Measurements from ENCODE around the gene KISS1R.
"Not testable (repeated sequence)": the region's sequence is repeated elsewhere in the genome, so short reads cannot be mapped to it uniquely, and the experiment has no call there.

Gene KISS1R

GRCh38 chr19:890831-891230 is 26.3 kb upstream of the KISS1R start:
- TF ChIP-seq, protein P1, sequence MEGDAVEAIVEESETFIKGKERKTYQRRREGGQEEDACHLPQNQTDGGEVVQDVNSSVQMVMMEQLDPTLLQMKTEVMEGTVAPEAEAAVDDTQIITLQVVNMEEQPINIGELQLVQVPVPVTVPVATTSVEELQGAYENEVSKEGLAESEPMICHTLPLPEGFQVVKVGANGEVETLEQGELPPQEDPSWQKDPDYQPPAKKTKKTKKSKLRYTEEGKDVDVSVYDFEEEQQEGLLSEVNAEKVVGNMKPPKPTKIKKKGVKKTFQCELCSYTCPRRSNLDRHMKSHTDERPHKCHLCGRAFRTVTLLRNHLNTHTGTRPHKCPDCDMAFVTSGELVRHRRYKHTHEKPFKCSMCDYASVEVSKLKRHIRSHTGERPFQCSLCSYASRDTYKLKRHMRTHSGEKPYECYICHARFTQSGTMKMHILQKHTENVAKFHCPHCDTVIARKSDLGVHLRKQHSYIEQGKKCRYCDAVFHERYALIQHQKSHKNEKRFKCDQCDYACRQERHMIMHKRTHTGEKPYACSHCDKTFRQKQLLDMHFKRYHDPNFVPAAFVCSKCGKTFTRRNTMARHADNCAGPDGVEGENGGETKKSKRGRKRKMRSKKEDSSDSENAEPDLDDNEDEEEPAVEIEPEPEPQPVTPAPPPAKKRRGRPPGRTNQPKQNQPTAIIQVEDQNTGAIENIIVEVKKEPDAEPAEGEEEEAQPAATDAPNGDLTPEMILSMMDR (IDR thresholded peaks at IDR 0.05; ENCODE audit: control insufficient read depth, extremely low read depth, insufficient read depth), result no peak
- H3K4me3 ChIP-seq (ENCODE audit: low read depth, low read length), result no peak overlapping the region
- DNase-seq (ENCODE audit: low read depth), result no peak

DNA sequence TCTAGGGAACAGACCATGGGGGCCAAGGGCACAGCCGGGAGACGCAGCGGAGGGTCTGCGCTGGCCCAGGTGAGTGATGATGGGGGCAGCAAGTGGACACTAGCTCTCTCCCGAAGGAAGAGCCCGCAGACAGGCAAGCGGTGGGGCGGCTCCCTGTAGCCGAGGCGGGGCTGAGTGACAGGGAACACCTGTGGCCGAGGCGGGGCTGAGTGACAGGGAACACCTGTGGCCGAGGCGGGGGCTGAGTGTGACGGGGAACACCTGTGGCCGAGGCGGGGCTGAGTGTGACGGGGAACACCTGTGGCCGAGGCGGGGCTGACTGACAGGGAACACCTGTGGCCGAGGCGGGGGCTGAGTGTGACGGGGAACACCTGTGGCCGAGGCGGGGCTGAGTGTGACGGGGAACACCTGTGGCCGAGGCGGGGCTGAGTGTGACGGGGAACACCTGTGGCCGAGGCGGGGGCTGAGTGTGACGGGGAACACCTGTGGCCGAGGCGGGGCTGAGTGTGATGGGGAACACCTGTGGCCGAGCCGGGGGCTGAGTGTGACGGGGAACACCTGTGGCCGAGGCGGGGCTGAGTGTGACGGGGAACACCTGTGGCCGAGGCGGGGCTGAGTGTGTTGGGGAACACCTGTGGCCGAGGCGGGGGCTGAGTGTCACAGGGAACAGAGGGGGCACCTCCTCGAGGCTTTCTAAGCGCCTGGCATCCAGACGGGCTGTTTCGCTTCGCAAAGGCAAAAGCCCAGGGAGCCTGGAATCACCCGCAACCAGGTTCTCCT is 25.5 kb upstream of the KISS1R start:
- DNase-seq (ENCODE audit: low read depth), result not testable (repeated sequence)
- H3K4me3 ChIP-seq (ENCODE audit: low read depth, low read length), result peak overlapping the region; percentile 88

DNA sequence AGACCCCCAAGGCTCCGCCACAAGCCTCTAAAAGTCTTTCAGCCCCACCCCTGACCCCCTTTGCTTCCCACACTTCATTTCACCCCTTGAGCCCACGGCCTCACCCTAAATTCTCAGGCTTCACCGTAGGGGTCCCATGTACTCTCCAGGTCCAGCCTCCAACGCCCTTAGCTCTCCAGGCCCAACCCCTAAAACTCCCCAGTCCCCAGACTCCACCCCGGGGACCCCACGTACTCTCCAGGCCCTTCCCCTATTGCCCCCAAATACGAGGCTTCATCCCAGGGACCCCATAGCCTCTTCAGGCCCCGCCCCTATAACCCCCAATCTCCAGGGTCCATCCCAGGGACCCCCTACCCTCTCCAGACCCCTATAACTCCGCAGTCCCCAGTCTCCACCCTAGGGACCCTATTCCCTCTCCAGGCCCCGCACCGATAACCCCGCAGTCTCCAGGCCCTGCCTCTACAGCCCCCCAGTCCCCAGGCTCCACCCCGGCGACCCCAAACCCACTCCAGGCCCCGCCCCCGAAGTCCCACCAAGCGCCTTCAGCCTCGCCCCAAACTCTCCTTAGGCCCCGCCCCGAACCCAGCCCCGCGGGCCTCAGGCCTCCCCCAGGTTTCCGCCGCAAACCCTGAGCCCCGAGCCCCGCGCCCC is 24.8 kb upstream of the KISS1R start:
- TF ChIP-seq, protein P1 (IDR thresholded peaks at IDR 0.05; ENCODE audit: control insufficient read depth, extremely low read depth, insufficient read depth), result no peak
- no peak for DNase-seq (ENCODE audit: low read depth)
- H3K4me3 ChIP-seq (ENCODE audit: low read depth, low read length), result peak overlapping the region; percentile 88

DNA sequence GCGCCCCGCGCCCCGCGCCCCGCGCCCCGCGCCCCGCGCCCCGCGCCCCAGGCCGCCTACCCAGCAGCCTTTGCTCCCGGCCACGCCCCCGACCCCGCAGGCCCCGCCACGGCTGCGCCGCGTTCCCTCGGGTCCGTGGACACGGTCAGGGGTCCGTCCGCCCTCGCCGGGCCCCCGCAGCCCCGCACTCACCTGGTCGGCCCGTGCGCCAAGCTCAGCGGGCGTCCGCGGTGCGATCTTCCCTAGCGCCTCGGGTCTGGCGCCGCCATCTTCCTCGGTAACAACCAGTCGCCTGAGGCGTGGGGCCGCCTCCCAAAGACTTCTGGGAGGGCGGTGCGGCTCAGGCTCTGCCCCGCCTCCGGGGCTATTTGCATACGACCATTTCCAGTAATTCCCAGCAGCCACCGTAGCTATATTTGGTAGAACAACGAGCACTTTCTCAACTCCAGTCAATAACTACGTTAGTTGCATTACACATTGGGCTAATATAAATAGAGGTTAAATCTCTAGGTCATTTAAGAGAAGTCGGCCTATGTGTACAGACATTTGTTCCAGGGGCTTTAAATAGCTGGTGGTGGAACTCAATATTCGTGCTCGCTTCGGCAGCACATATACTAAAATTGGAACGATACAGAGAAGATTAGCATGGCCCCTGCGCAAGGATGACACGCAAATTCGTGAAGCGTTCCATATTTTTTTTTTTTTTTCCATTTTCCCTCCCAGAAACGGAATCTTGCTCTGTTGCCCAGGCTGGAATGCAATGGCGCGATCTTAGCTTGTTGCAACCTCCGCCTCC is 24.0 kb upstream of the KISS1R start, which contains the start of the genes MED16 and RNU6-9:
Gene MED16 (minus strand): TSS at position 294 of the 796 bp plus-strand sequence. CDS start 2,056 bp downstream, outside the sequence.
Gene RNU6-9 (plus strand): TSS at position 591 of the 796 bp plus-strand sequence.
- TF ChIP-seq, protein P1 (IDR thresholded peaks at IDR 0.05; ENCODE audit: control insufficient read depth, extremely low read depth, insufficient read depth), result no peak
- DNase-seq (ENCODE audit: low read depth), result peak; percentile 75
- peak within 1 kb of the TSS; percentile 88 for H3K4me3 ChIP-seq (ENCODE audit: low read depth, low read length)

DNA sequence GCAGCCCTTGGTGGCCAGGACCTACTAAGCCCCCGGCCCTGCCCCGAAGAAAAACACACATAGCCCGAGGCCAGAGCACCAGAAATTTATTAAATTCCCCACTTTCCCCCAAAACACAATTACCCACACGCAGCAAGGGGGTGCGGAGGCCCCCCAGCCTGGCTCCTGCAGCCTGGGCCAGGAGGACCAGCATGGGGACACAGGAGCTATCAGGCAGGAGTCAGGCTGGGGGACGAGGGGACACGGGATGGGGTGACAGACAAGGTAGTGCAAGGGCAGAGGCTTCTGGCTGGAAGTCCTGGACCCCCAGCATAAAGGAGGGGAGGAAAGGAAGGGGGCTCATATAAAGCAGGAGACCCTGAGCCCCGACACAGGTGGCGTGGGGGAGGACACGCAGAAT is 20.7 kb upstream of the KISS1R start:
- no peak overlapping the region for H3K4me3 ChIP-seq (ENCODE audit: low read depth, low read length)
- DNase-seq (ENCODE audit: low read depth), result no peak
- TF ChIP-seq, protein P1 (IDR thresholded peaks at IDR 0.05; ENCODE audit: control insufficient read depth, extremely low read depth, insufficient read depth), result no peak

DNA sequence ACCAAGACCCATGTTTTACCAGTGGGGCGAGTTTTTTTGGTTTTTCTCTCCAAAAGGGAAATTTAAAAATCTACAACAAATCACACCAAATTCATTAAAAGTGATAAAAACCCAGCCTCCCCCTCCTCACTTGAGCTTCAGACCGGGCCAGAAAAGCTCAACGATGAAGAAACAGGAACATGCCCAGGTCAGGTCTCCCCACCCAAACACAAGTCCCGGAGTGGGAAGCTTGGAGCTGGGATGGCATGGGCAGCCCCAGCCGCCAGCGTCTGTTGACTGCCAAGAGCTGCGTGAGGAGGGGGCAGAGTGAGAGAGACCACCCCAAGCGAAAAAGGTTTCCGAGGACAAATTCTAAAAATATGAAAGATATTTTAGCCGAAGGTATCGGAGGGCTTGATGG is 20.1 kb upstream of the KISS1R start:
- H3K4me3 ChIP-seq (ENCODE audit: low read depth, low read length), result no peak overlapping the region
- TF ChIP-seq, protein P1 (IDR thresholded peaks at IDR 0.05; ENCODE audit: control insufficient read depth, extremely low read depth, insufficient read depth), result no peak
- no peak for DNase-seq (ENCODE audit: low read depth)
